GM19351 (cell line): Measurements from ENCODE around the gene PUM1.
"Not testable (repeated sequence)": the region's sequence is repeated elsewhere in the genome, so short reads cannot be mapped to it uniquely, and the experiment has no call there.

ENCODE experiments used
- ATAC-seq: cut with Tn5 transposase; IDR thresholded peaks from one replicate; pipeline ENCODE4 v1.9.1; 2021; ENCODE audit warnings: mild to moderate bottlenecking, moderate library complexity; ENCODE audit not compliant: unreplicated experiment

The PUM1 gene

DNA sequence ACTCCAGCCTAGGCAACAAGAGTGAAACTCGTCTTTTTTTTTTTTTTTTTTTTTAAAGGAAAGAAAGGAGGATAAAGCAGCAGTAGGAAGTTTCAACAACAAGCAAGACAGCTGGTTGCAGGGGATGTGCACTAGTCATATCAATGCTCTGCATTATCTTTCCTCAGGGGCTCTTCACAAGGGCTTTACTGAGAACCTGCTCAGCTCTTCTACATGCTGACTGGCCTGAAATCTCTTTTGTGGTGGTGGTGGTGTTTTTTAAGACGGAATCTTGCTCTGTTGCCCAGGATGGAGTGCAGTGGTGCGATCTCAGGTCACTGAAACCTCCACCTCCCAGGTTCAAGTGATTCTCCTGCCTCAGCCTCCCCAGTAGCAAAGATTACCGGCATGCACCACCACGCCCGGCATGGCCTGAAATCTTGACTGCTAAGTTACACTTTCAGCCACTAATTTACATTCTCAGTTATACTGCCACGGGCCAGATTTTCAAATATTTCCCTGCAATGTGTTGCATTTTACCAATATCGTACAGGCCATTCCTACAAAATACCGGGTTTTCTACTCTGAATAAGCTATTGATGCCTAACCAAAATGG is 68.0 kb downstream of the PUM1 start:
- no peak for ATAC-seq

DNA sequence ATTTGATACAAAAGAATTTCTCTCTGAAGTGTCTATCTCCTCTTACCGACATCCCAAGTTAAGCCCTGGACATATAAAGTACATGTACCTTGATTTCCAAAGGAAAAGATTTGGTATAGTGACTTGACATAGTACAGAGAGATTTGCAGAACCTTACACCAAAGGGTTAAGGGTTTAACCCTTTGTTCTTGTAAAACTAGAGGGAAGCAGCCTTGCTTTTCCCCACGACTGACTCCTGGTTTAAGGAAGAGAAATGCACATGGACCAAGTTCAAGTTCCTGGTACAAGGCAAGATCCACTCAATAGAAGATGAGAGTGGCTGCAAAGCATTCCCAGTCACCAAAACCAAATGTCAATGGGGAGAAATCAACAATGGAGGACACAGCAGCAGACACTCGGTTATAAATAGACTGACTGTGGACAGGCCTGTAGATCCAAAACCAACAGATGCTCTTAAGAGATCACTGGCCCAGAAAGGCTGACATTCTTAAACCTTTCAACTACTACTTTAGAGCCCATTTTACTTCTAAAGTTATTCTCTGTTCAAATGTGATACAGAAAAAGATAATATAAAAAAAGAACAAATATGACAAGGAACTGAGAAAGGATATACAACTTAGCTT is 69.4 kb downstream of the PUM1 start:
- no peak for ATAC-seq

DNA sequence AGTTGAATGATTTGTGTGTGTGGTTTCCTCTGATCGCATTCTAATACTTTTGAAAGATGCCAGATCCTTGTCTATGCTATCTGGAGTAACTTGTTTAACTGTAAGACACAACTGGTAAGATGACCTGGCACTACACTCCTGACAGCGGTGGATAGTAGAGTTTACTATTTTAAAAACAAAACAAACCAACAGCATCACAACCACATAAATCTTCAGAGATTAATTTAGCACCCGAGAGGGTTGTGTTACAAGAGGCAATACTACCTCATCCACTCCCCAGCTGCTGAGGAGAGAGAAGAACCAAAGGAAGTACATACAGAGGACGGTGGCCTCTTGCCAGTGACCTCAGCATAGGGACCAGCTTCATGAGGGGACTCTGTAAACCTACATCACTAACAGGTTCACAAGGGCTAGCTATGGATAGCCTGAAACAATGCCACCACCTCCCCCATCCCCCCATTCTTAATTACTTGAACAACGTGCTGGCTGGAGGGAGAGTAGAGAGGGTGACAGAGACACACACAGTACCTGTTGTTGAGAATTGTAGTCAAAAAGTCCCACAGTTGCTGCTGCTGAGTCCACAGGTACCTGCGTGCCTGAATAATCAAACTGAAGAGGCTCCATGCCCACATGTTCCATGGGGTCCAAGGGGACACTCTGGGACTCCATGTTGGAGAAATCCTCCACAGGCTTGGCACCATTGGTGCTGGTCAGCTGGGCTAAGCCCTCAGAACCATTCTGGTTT is 73.5 kb downstream of the PUM1 start:
- ATAC-seq = no peak

DNA sequence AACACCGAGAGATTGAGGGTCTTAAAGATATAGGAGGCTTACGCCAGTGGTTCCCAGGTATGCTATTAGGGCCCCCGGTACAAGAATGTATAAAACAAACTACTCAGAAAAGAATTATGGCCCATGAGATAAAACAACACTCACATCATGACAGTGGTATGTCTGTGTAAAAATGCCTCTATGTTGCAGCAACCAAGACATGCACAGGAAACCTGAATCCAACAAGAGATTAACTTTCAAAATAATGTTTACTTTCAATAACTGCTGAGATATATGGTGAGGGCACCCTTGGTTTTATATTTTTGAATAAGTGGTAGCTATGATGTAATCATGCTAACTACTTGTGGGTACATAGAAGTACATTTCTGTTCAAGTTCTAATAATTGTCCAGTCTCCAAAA is 74.9 kb downstream of the PUM1 start:
- ATAC-seq = no peak

DNA sequence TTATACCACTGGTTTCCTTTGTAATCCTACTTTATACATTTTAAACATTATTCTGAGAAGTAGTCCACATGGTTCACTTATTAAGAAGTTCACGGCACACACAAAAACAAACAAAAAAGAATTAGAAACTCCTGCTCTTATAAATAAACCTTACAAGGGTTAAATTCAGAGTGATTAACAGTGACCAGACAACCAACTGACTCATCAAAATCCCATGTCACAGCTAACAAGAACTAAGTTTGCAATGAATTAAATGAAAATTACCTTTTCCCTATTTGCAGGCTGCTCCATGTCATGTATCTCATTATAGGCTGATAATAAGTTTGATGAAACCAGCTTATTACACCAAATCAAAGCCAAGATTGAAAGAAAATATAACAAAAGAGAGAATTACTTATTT is 77.5 kb downstream of the PUM1 start:
- no peak for ATAC-seq

DNA sequence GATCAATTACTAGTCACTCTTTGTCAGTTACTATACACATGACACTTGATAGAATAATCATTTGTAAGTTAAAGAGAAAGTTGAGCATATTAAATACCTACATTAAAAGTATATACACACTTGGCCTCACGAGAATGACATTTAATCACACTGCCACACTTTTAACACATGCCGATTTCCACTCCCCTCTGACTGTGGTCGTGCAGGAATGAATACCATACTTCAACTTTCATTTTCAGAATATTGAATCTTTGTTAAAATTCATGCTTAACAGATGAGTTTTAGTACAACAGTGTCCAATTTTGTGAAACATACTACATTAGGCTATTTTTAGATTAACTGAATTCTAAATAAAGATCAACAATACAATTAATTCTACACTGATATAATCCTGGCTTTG is 78.8 kb downstream of the PUM1 start:
- ATAC-seq = no peak

DNA sequence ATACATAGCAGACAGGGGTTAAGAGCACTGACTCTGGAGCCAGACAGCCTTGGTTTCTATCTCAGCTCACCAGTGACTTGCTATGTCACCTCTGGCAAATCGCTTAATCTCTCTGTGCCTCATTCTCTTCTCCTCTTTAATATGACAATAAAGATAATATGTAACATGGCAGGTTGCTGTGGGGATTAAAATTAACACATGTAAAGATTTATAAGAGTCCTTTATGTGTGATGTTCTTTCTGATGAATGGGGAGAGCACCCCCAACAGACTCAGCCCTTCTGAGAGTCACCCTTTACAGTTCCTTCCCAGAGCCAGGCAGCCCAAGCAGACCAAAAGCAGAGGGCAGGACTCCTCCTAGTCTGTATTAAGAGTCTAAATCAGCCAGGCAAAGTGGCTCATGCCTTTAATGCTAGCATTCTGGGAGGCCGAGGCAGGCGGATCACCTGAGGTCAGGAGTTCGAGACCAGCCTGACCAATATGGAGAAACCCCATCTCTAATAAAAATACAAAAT is 80.5 kb downstream of the PUM1 start:
- no peak for ATAC-seq

DNA sequence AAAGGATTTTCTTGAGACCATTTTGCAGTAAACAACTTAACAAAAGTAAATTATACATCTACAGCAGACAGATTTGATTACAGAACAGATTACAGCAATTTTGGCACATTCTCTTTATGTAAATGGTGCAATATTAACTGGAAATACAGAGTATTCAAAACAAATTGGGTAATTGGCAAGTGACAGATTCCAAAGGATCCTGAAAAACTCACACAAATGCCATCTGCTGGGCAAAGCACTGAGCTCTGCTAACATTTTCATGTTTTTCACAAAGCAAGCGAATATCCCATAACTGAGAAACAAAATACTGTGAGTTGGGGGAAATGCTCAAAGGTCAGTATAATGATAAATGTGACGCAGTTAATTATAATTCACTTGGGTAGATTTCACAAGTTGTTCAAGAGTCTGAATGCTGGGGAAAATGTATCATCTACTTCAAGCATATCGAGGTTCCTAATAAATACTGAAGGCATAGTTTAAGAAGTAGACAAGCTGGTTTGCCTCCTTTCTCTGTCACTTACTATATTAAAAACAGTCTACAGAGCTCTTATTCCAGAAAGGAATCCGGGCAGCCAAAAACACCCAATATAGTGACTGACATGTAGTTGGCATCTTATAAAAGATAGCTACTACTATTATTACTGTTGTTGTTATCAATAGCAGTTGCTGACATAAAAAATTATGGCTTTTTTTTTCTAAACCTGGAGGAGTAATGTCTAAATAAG is 81.2 kb downstream of the PUM1 start:
- ATAC-seq = no peak

DNA sequence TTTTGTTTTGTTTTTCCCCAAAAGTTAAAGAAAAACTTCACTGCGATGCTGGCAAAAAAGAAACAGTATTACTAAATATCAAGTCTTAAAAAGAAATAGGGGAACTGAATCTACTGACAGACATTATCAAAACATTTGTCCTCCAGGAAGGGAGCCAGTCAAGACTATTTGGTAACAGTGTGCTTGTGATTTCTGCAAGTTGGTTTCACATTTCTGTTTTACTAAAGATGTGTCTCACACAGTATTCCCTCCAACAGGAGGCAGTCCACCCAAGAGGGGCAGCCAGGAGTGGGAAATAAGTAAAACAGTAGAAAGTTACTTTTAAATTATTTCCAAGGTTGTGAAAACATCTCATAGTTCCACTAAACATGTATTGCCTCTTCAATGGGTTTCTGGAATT is 82.6 kb downstream of the PUM1 start:
- no peak for ATAC-seq

DNA sequence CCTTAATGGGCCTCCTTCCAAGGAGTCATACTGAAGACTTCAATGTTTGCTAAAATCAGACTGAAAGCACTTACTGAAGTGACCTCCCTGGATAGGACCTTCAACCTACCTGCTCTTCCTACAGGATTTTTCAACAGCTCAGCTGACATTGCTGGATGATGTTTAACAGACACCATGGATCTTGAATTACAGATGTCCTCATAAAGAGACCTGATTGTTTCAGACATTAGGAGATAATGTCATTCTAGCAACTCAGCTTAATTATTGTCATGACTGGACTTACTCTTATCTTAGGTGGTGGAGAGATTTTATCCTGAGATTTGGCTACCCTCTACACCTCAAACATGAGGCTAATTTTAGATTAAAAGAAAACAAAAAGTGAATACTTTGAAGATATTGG is 83.1 kb downstream of the PUM1 start:
- ATAC-seq = no peak

DNA sequence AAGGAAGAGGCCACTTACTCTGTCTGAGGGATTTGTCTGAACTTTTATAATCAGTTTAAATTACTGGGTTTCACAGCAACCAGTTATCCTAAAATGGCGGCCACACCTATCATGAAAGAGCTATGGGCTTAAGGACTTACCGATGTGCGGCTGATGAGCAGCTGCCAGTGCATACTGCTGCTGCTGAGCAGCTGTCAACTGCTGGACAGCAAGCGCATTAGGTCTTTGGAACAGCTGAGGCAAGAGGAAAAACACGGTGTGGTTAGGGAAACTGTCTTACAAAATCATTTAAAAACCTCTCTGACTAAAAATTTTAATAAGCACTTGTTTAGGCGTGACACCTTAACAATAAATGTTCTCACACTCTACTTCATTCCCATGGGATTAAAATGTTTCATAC is 84.3 kb downstream of the PUM1 start:
- ATAC-seq = no peak

DNA sequence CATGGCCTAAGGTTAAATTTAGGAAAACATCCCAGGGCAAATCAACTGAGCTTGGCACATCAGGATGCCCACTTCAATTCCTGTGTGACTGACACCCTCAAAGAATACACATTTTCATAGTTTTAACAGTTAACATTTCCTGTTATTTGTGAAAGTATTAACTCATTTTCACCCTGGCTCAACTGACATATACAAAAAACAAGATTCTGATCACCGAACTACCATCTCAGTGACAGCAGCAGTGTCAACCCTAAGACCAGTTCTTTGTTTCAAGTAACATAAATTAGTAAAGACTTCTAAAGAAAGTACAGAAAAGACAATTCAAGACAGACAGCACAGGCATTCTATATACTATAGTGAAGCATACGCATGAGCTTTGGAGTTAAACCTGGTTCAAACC is 88.0 kb downstream of the PUM1 start:
- ATAC-seq = no peak

DNA sequence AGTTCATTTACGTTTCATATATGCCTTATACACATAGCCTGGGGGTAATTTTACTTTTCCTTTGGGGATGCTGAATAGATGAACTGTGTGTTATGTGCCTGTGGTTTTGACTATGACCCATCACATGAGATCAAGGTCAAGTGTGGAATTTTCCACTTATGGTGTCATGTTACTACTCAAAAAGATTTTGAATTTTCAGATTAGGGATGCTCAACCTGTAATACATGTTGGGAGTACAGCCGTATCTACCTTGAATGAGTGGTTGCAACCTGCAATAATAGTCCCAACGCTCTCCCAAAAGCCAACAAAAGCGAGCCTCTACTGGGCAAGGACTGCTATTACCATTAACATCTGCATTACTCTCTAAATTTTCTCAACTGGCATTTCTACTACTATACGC is 88.4 kb downstream of the PUM1 start:
- no peak for ATAC-seq

DNA sequence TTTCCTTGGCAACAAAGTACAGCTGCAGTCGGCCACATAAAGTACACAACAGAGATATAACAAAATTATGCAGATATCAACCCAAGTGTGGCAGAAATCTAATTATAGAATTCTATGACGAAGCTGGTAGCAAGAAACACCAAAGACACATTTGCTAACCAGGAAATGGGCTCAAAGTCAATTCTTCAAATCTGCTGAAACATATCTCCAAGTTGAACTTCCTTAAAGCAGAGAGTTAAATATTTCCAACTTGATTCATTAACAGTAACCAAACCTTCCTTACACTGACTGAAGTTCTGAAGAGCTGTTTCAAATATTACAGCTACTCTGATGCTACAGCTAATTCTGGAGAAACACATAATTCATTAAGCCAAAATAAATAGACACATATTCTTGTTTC is 89.4 kb downstream of the PUM1 start:
- no peak for ATAC-seq

DNA sequence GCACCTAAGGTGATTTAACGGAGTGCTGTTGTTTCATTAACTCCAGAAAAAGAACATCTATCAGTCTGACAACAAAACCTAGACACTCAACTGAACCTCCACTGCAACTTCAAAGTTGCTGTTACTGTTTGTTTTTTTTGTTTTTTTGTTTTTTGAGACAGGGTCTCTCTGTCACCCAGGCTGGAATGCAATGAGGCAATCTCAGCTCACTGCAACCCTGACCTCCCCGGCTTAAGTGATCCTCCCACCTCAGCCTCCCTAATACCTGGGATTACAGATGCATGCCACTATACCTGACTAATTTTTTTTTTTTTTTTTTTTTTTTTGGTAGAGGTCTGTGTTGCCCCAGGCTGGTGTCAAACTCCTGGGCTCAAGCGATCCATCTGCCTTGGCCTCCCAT is 90.3 kb downstream of the PUM1 start:
- no peak for ATAC-seq

DNA sequence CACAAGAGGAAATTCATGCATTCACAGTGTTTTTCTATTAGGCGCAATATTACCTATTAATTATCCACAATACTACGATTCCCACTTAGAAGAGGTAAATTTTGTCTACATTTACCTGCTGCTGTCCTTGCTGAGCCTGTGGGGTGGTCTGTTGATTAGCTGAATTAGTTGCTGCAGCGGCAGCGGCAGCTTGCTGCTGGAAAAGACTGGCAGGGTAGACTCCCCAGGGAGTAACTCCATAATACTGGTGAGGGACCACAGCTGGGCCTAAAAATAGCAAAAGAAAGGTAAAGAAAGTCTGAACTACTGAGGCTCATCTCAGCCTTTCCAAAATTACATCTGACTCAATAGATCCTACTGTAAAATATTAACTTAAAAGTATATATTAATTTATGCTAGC is 91.0 kb downstream of the PUM1 start:
- ATAC-seq = no peak

DNA sequence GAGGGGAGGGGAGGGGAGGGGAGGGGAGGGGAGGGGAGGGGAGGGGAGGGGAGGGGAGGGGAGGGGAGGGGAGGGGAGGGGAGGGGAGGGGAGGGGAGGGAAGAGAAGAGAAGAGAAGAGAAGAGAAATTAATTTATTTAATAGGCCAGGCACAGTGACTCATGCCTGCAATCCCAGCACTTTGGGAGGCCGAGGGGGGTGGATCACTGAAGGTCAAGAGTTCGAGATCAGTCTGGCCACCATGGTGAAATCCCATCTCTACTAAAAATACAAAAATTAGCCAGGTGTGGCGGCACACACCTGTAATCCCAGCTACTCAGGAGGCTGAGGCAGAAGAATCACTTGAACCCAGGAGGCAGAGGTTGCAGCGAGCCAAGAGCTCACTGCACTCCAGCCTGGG is 93.2 kb downstream of the PUM1 start:
- not testable (repeated sequence) for ATAC-seq

DNA sequence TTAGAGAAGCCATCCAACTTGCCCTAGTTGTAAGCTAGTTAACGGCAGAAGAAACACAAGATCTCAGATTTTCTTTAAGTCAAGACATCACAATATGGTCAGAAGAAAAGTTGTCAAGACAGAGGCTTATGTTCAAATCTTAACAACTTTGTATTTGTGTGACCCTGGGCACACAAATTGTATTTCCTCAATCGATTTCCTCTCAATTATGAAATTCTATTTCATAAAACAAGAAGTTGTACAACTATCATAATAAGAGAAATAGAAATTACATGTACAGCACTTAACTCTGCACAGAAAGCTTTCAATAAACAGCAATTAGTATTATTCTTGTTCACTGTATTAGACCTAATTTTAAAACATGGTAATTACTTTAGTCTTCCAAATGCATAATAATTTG is 94.0 kb downstream of the PUM1 start:
- no peak for ATAC-seq

DNA sequence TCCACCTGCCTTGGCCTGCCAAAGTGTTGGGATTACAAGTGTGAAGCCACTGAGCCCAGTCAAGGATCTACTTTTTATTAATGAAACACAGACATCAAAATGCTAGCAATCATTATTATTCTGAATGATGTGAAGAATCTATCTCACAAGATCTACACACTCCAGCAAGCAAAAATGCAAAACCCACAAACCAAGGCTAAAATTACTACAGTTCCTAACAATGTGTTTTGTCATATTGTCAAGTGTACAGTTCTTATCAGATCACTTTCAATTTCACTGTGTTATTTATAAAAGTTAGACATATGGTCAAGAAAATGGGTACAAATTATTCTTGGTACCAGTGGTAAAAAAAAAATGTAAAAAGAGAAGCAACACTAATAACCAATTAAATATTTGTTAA is 95.6 kb downstream of the PUM1 start:
- ATAC-seq = no peak

DNA sequence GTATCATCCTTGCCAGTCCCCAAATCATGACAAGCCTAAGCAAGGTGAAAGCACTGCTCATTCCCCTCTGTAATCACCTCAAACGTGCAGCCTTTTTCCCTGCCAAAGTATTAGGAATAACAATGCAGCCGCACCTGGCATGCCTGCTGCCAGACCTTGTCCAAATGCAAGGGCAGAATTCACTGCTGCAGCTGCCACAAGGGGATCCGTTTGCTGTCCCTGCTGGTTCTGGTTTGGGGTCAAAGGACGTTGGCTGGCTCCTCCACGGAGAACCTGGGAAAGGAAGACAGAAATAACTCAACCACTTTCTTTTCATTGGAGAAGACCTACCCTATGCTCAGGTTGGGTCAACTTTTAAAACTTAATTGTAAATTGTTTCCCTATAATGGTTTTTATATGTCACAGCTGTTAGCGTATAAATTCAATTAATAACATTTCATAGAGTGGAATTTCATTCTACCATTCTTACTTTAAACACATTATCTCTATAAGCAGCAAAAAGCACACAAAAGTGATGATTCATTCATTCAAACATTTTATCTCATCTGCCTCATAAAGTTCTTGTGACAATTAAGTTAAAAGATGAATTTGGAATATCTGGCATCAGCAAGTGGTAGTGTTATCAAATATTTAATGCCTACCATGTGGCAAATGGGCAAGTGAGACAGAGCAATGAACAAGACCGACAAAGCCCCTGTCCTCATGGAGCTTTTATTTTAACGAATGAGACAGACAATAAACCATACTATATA is 97.1 kb downstream of the PUM1 start:
- ATAC-seq = no peak
